Liver (tissue), 9 donors: ENCODE data around the gene KCTD16. TPM values are rescaled to one million over a fixed set of nuclear protein-coding genes. Genes with fewer than 3 reads are reported as not detected.

Experiments
- DNase-seq: peaks from one replicate; pipeline ENCODE4 v3.0.0-alpha.2; 2017; ENCODE audit warnings: low spot score
- H3K27ac ChIP-seq, 2 donors: one replicate each; pipeline ENCODE4 v1.7.0; 2013; ENCODE audit warnings: inconsistent platforms in 2 of 2, low read length in 2 of 2, control low read depth in 1 of 2, low read depth in 1 of 2, mild to moderate bottlenecking in 1 of 2
- H3K27me3 ChIP-seq, 4 donors: one replicate each; pipeline versions ENCODE4 v1.6.1 to v1.7.0; 2013; ENCODE audit warnings: low read length in 3 of 4, inconsistent platforms in 1 of 4, mild to moderate bottlenecking in 1 of 4, moderate library complexity in 1 of 4; ENCODE audit not compliant: control insufficient read depth in 4 of 4, insufficient read depth in 4 of 4
- H3K36me3 ChIP-seq, 4 donors: one replicate each; pipeline versions ENCODE4 v1.6.1 to v1.7.0; 2013; ENCODE audit warnings: low read length in 3 of 4, mild to moderate bottlenecking in 3 of 4, low read depth in 1 of 4, moderate library complexity in 1 of 4; ENCODE audit not compliant: control insufficient read depth in 4 of 4, insufficient read depth in 3 of 4
- H3K4me1 ChIP-seq, 4 donors: one replicate each; pipeline versions ENCODE4 v1.6.1 to v1.7.0; 2013; ENCODE audit warnings: low read length in 3 of 4, mild to moderate bottlenecking in 3 of 4, moderate library complexity in 1 of 4; ENCODE audit not compliant: control insufficient read depth in 4 of 4, insufficient read depth in 4 of 4
- H3K4me3 ChIP-seq, 3 donors: one replicate each; pipeline versions ENCODE4 v1.6.1 to v1.7.0; 2013; ENCODE audit warnings: low read length in 3 of 3, control low read depth in 1 of 3, low read depth in 1 of 3, mild to moderate bottlenecking in 1 of 3
- H3K9ac ChIP-seq, 2 donors: one replicate each; pipeline ENCODE4 v1.7.0; 2013; ENCODE audit warnings: low read length in 2 of 2, mild to moderate bottlenecking in 2 of 2, moderate library complexity in 2 of 2, control low read depth in 1 of 2, low read depth in 1 of 2
- H3K9me3 ChIP-seq, 4 donors: one replicate each; pipeline versions ENCODE4 v1.6.1 to v1.7.0; 2013; ENCODE audit warnings: low read length in 3 of 4; ENCODE audit not compliant: control insufficient read depth in 4 of 4
- ATF3 ChIP-seq: IDR thresholded peaks from 2 replicates; pipeline ENCODE4 v1.6.1; 2016; ENCODE audit warnings: antibody characterized with exemption
- CTCF ChIP-seq: fragments of 150-350 bp; IDR thresholded peaks from 2 replicates; pipeline ENCODE4 v1.5.1; 2017; ENCODE audit warnings: improper control_type of control experiment, low read depth, low read length; ENCODE audit not compliant: missing input control
- EGR1 ChIP-seq, 2 donors: IDR thresholded peaks; 2 replicates each; pipeline ENCODE4 v1.6.1; 2016 to 2018; ENCODE audit warnings: antibody characterized with exemption in 2 of 2, low read depth in 2 of 2
- FOXA1 ChIP-seq: IDR thresholded peaks from 2 replicates; pipeline ENCODE4 v1.6.1; 2016; ENCODE audit warnings: antibody characterized with exemption
- FOXA2 ChIP-seq: IDR thresholded peaks from 2 replicates; pipeline ENCODE4 v1.6.1; 2016; ENCODE audit warnings: antibody characterized with exemption
- GABPA ChIP-seq, 2 donors: IDR thresholded peaks in 1 of 2; conservative IDR thresholded peaks in 1 of 2; 2 replicates each; pipeline ENCODE4 v1.6.1; 2016; ENCODE audit warnings: antibody characterized with exemption in 2 of 2, mild to moderate bottlenecking in 1 of 2, moderate library complexity in 1 of 2
- HNF4A ChIP-seq, 2 donors: conservative IDR thresholded peaks; 2 replicates each; pipeline ENCODE4 v1.6.1; 2016; ENCODE audit warnings: antibody characterized with exemption in 2 of 2, mild to moderate bottlenecking in 2 of 2
- HNF4G ChIP-seq: IDR thresholded peaks from 2 replicates; pipeline ENCODE4 v1.6.1; 2016; ENCODE audit warnings: antibody characterized with exemption
- JUND ChIP-seq, 2 donors: IDR thresholded peaks; 2 replicates each; pipeline ENCODE4 v1.6.1; 2016; ENCODE audit warnings: antibody characterized with exemption in 2 of 2
- MAX ChIP-seq: IDR thresholded peaks from 2 replicates; pipeline ENCODE4 v1.6.1; 2016; ENCODE audit warnings: antibody characterized with exemption
- NR2F2 ChIP-seq: IDR thresholded peaks from 2 replicates; pipeline ENCODE4 v1.6.1; 2016; ENCODE audit warnings: antibody characterized with exemption
- REST ChIP-seq: IDR thresholded peaks from 2 replicates; pipeline ENCODE4 v1.6.1; 2016; ENCODE audit warnings: antibody characterized with exemption, mild to moderate bottlenecking
- RXRA ChIP-seq, 2 donors: IDR thresholded peaks; 2 replicates each; pipeline ENCODE4 v1.6.1; 2017 to 2018; ENCODE audit warnings: antibody characterized with exemption in 2 of 2, mild to moderate bottlenecking in 1 of 2
- SP1 ChIP-seq: IDR thresholded peaks from 2 replicates; pipeline ENCODE4 v1.6.1; 2018; ENCODE audit warnings: antibody characterized with exemption, mild to moderate bottlenecking
- TAF1 ChIP-seq: conservative IDR thresholded peaks from 2 replicates; pipeline ENCODE4 v1.6.1; 2016; ENCODE audit warnings: antibody characterized with exemption, mild to moderate bottlenecking
- YY1 ChIP-seq: IDR thresholded peaks from 2 replicates; pipeline ENCODE4 v1.6.1; 2016; ENCODE audit warnings: antibody characterized with exemption, mild to moderate bottlenecking
- ZBTB33 ChIP-seq: IDR thresholded peaks from 2 replicates; pipeline ENCODE4 v1.6.1; 2016; ENCODE audit warnings: antibody characterized with exemption
- WGBS: extraction: QIAGEN DNeasy Blood & Tissue Kit; methylation state at CpG from one replicate; pipeline ENCODE4 v1.1.7; 2013; 5-methylcytosine and 5-hydroxymethylcytosine counted together
- polyA plus RNA-seq, 2 donors: library from polyadenylated mRNA; stranded (reverse) in 1 of 2; unstranded in 1 of 2; fragments of 200-250 nt in 1 of 2; fragments of >200 nt in 1 of 2; fragmentation: Nextera tagmentation in 1 of 2; extraction: Ambion mirVana in 1 of 2; gene quantifications; one replicate each; pipeline versions ENCODE4 v1.2.1 to v1.2.3, GENCODE V29; 2013 to 2015
- total RNA-seq, 2 donors: library from RNA; depleted of rRNA; stranded (reverse); fragments of >200 nt; gene quantifications; one replicate each; pipeline ENCODE4 v1.2.3, GENCODE V29; 2014
- donor health status: healthy.
- donor health status: healthy.
- donor health status: healthy.
- donor health status: healthy.
- donor health status: healthy.

KCTD16 gene
- total and polyA plus RNA-seq, 4 donors: under 0.01 to 0.05 (median 0.01) TPM; not detected in 1

- no peak for DNase-seq
- no peak overlapping the region for H3K9ac ChIP-seq
- H3K9me3 ChIP-seq: peaks cover 0 to 2% (median 0%) of the 10 kb centered on the region in 4 donors
- TF ChIP-seq ZBTB33 (no peak), REST (no peak), HNF4G (no peak), TAF1 (no peak), SP1 (no peak), ATF3 (no peak), MAX (no peak), CTCF (no peak), EGR1 (IDR thresholded peaks at IDR 0.05; ENCODE audit: low read depth in 2 of 2) (no peak), RXRA (IDR thresholded peaks at IDR 0.05) (no peak), FOXA1 (no peak), JUND (IDR thresholded peaks at IDR 0.05) (no peak), GABPA (IDR thresholded peaks at IDR 0.05 in 1 of 2, conservative IDR thresholded peaks at IDR 0.05 in 1 of 2) (no peak), NR2F2 (no peak), YY1 (no peak), HNF4A (conservative IDR thresholded peaks at IDR 0.05) (no peak), FOXA2 (no peak)
- 33% methylated on average over 10 of the region's 10 CpGs for WGBS
- no peaks in the 10 kb centered on the region for H3K27me3 ChIP-seq
- H3K36me3 ChIP-seq: no peaks in the 10 kb centered on the region
- no peak overlapping the region for H3K27ac ChIP-seq
- H3K4me3 ChIP-seq: no peak overlapping the region
- no peaks in the 10 kb centered on the region for H3K4me1 ChIP-seq
Observed at GRCh38 chr5:144510845-144511579, 340.3 kb downstream of the KCTD16 start.
